ENCODE data around the gene PRDM16. TPM values are rescaled to one million over a fixed set of nuclear protein-coding genes. Genes with fewer than 3 reads are reported as not detected.
A peak's percentile ranks its signal among the peaks of the same experiment; 100 is the strongest.

The PRDM16 gene
- total and polyA plus RNA-seq, 2 of the 13 experiments (the other 11 are each of a cell fraction or from before 2014, with no cell fraction given): 0.15 to 0.81 TPM

DNA sequence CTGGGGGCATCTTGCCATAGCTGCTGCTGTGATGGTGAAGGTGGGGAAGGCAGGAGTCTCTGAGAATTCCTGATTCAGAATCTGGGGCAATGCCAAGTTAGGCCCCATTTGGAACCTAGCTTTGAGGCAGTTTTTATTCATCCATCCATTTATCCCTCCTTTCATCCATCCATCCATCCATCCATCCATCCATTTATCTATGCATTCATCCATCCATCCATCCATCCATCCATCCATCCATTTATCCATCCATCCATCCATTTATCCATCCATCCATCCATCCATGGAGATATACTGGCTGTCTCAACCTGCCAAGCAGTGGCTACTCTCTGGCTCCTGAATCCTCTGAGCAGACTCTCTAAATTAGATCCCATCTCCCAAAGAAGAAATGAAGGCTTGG is 83.1 kb downstream of the PRDM16 start:
- no peaks in the 10 kb centered on the region for H3K9me3 ChIP-seq (ENCODE audit: low read length)
- no peak overlapping the region for H3K27ac ChIP-seq (ENCODE audit: extremely low read length, insufficient read depth, low read length)
- H2AFZ ChIP-seq (ENCODE audit: low read length): no peak overlapping the region
- ChIA-PET POLR2A (no interaction called here), CTCF (ENCODE audit: low intra/inter-chr PET ratio, low total read pairs) (no interaction called here)
- no peaks in the 10 kb centered on the region for H3K79me2 ChIP-seq (ENCODE audit: insufficient read depth, low read length)
- no peaks in the 10 kb centered on the region for H3K4me1 ChIP-seq (ENCODE audit: insufficient read depth, low read length)
- H3K4me2 ChIP-seq (ENCODE audit: low read depth, low read length): no peak overlapping the region
- no peaks in the 10 kb centered on the region for H3K36me3 ChIP-seq (replicated peaks in 1 of 2; ENCODE audit: control insufficient read depth in 1 of 2, insufficient read depth in 2 of 2, low read length in 2 of 2)
- 0 out of 2 replicates have a peak, but pooled peaks cover 3% of the 10 kb centered on the region for H4K20me1 ChIP-seq (ENCODE audit: insufficient read depth, low read length)
- H3K9ac ChIP-seq (ENCODE audit: insufficient read depth, low read depth, low read length): no peak overlapping the region
- no peak overlapping the region for H3K4me3 ChIP-seq (replicated peaks in 1 of 3; ENCODE audit: insufficient read depth in 1 of 3, low read depth in 2 of 3, low read length in 3 of 3)
- no TSS peak for BruUV-seq (replicated peaks)
- FAIRE-seq: no peak
- intact Hi-C loops (cut with micrococcal nuclease; ENCODE audit: unreplicated experiment) (no loop called here), in situ Hi-C loops (cut with HindIII; ENCODE audit: extremely low pct_ligation_motif_present, low pct_unique_long_range_greater_than_20kb) (no loop called here)
- TF ChIP-seq ZBTB21 (CRISPR knock-in tag; IDR thresholded peaks at IDR 0.05): no peak
- no peak for TF ChIP-seq TBL1XR1 (IDR thresholded peaks at IDR 0.05; ENCODE audit: borderline replicate concordance, low read length, partially characterized antibody)
- TF ChIP-seq ZNF138 (CRISPR knock-in tag; IDR thresholded peaks at IDR 0.05; ENCODE audit: low read depth): no peak
- no peak for TF ChIP-seq NAIF1 (CRISPR knock-in tag; IDR thresholded peaks at IDR 0.05; ENCODE audit: borderline replicate concordance)
- ATAC-seq: no peak
- H3K27me3 ChIP-seq (ENCODE audit: control insufficient read depth in 1 of 2, insufficient read depth in 2 of 2, low read length in 2 of 2): no peaks in the 10 kb centered on the region
- no peak for DNase-seq (ENCODE audit: low spot score)

DNA sequence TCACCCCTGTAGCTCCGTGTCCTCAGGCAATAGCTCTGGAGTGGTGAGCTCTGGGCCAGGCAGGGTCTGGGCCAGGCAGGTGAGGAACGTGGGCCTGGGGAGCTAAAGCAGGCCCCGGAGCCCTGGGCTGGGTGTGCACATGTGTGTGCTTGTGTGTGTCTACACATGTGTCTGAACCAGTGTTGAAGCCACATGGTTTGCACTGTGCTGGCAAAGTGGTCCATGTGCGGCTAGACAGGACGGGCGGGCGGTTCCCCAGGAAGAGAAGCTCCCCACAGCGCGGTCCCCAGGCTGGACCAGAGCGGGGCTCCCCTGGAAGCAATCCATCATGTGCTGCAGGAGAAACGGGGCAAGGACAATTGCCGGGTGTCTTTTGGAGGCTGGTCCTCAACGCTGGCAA is 84.2 kb downstream of the PRDM16 start:
- Histone ChIP-seq H3K27ac (ENCODE audit: extremely low read length, insufficient read depth, low read length) (no peak overlapping the region), H3K27me3 (ENCODE audit: control insufficient read depth in 1 of 2, insufficient read depth in 2 of 2, low read length in 2 of 2) (no peaks in the 10 kb centered on the region), H3K79me2 (ENCODE audit: insufficient read depth, low read length) (no peaks in the 10 kb centered on the region), H3K4me1 (ENCODE audit: insufficient read depth, low read length) (no peaks in the 10 kb centered on the region), H3K9ac (ENCODE audit: insufficient read depth, low read depth, low read length) (no peak overlapping the region), H4K20me1 (ENCODE audit: insufficient read depth, low read length) (0 out of 2 replicates have a peak, but pooled peaks cover 3% of the 10 kb centered on the region), H3K4me3 (replicated peaks in 1 of 3; ENCODE audit: insufficient read depth in 1 of 3, low read depth in 2 of 3, low read length in 3 of 3) (no peak overlapping the region), H3K9me3 (ENCODE audit: low read length) (no peaks in the 10 kb centered on the region), H3K4me2 (ENCODE audit: low read depth, low read length) (no peak overlapping the region), H2AFZ (ENCODE audit: low read length) (no peak overlapping the region), H3K36me3 (replicated peaks in 1 of 2; ENCODE audit: control insufficient read depth in 1 of 2, insufficient read depth in 2 of 2, low read length in 2 of 2) (no peaks in the 10 kb centered on the region)
- no TSS peak for BruUV-seq (replicated peaks)
- no peak for DNase-seq (ENCODE audit: low spot score)
- POLR2A ChIA-PET: no interaction called here
- in situ Hi-C loops (cut with HindIII; ENCODE audit: extremely low pct_ligation_motif_present, low pct_unique_long_range_greater_than_20kb) (no loop called here), intact Hi-C loops (cut with micrococcal nuclease; ENCODE audit: unreplicated experiment) (no loop called here)
- CTCF ChIA-PET (ENCODE audit: low intra/inter-chr PET ratio, low total read pairs): no interaction called here
- no peak for ATAC-seq
- no peak for TF ChIP-seq ZNF775 (CRISPR knock-in tag; IDR thresholded peaks at IDR 0.05; ENCODE audit: borderline replicate concordance)
- no peak for TF ChIP-seq EP300 (IDR thresholded peaks at IDR 0.05; ENCODE audit: low read depth in 2 of 2, low read length in 2 of 2)
- no peak for TF ChIP-seq EP300 (CRISPR knock-in tag; IDR thresholded peaks at IDR 0.05; ENCODE audit: borderline replicate concordance)
- TF ChIP-seq SMYD3 (CRISPR knock-in tag; IDR thresholded peaks at IDR 0.05): no peak
- TF ChIP-seq MNT (IDR thresholded peaks at IDR 0.05): peak; percentile 77
- no peak for TF ChIP-seq ZNF121 (CRISPR knock-in tag; IDR thresholded peaks at IDR 0.05)
- TF ChIP-seq MED13 (CRISPR knock-in tag; IDR thresholded peaks at IDR 0.05): no peak
- TF ChIP-seq ATF7 (IDR thresholded peaks at IDR 0.05): no peak
- no peak for TF ChIP-seq ATF7 (CRISPR knock-in tag; IDR thresholded peaks at IDR 0.05)
- no peak for FAIRE-seq
- 48% methylated on average over 2 of the region's 13 CpGs for WGBS (ENCODE audit: low lambda C conversion rate)
